OCI-M2 (cell line): ENCODE results near the gene B4GALT6.

Experiments used
- DNase-seq: peaks from one replicate; lab custom pipeline; 2025; ENCODE audit not compliant: unreplicated experiment; lab: John Stamatoyannopoulos, UW

Gene B4GALT6

DNA sequence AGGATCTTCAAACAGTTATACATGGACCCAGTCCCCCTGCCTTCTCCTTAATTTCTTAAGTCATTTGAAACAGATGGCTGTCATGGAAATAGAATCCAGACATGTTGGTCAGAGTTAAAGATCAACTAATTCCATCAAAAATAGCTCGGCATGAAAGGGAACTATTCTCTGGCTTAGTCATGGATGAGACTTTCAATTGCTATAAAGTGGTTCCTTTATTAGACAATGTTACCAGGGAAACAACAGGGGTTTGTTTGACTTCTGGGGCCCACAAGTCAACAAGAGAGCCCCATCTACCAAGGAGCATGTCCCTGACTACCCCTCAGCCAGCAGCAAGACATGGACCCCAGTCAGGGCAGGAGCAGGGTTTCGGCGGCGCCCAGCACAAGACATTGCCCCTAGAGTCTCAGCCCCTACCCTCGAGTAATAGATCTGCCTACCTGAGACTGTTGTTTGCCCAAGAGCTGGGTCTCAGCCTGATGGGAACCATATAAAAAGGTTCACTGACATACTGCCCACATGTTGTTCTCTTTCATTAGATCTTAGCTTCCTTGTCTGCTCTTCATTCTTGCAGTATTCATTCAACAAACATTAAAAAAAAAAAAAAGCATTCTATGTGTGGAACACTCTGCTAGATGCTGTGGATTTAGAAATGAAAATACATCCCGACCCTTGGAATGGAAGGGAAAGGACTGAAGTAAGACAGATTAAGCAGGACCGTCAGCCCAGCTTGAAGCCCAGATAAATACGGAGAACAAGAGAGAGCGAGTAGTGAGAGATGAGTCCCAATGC is 88.1 kb downstream of the B4GALT6 start:
- no peak for DNase-seq

DNA sequence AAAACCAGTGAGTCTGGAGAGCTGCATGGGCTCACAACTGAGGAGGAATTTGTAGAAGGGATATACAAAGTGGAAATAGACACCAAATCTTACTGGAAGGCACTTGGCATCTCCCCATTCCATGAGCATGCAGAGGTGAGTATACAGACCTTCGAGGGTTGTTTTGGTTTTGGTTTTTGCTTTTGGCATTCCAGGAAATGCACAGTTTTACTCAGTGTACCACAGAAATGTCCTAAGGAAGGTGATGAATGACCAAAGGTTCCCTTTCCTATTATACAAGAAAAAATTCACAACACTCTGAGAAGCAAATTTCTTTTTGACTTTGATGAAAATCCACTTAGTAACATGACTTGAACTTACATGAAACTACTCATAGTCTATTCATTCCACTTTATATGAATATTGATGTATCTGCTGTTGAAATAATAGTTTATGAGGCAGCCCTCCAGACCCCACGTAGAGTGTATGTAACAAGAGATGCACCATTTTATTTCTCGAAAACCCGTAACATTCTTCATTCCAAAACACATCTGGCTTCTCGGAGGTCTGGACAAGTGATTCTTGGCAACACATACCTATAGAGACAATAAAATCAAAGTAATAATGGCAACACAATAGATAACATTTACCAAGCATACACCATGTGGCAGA is 89.1 kb downstream of the B4GALT6 start:
- no peak for DNase-seq

DNA sequence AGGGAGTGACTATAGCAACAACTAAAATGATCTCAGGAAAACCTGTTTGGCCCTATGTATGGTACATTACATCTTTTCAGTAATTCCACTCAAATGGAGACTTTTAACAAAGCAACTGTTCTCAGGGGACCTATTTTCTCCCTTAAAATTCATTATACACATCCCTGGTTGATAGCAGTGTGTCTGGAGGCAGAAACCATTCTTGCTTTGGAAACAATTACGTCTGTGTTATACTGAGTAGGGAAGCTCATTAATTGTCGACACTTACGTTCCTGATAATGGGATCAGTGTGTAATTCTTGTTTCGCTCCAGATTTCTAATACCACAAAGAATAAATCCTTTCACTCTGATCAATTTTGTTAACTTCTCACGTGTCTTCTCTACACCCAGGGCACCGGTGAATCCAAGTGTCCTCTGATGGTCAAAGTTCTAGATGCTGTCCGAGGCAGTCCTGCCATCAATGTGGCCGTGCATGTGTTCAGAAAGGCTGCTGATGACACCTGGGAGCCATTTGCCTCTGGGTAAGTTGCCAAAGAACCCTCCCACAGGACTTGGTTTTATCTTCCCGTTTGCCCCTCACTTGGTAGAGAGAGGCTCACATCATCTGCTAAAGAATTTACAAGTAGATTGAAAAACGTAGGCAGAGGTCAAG is 91.7 kb downstream of the B4GALT6 start:
- no peak for DNase-seq

DNA sequence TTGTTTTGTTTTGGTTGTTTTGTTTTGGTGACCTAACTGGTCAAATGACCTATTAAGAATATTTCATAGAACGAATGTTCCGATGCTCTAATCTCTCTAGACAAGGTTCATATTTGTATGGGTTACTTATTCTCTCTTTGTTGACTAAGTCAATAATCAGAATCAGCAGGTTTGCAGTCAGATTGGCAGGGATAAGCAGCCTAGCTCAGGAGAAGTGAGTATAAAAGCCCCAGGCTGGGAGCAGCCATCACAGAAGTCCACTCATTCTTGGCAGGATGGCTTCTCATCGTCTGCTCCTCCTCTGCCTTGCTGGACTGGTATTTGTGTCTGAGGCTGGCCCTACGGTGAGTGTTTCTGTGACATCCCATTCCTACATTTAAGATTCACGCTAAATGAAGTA is 92.8 kb downstream of the B4GALT6 start, which contains the start of gene TTR:
TSS of gene TTR (plus strand) at position 250 of the 400 bp plus-strand sequence. CDS start at position 276, 26 bp downstream.
- no peak for DNase-seq

DNA sequence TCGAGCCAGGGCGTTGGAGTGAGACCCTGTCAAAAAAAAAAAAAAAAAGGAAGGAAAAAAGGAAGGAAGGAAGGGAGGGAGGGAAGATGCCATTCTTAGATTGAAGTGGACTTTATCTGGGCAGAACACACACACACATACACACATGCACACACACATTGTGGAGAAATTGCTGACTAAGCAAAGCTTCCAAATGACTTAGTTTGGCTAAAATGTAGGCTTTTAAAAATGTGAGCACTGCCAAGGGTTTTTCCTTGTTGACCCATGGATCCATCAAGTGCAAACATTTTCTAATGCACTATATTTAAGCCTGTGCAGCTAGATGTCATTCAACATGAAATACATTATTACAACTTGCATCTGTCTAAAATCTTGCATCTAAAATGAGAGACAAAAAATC is 93.3 kb downstream of the B4GALT6 start:
- no peak for DNase-seq

DNA sequence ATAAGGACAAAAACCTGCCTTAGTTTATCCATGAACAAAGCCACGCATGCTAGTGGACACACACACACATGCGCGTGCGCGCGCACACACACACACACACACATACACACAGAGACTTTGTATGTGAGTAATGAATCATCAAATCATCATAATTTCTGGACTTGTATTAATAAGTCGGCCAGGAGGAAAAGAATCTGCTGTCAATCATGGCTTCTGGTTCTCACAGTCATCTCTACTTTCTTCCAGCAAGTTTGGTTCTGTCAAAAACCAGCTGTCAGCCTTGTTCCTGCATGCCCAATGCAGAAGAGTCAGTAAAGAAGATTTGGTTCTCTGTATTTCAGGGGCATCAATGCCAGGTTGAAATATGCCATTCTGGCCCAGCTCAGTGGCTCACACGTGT is 93.8 kb downstream of the B4GALT6 start:
- DNase-seq: no peak

DNA sequence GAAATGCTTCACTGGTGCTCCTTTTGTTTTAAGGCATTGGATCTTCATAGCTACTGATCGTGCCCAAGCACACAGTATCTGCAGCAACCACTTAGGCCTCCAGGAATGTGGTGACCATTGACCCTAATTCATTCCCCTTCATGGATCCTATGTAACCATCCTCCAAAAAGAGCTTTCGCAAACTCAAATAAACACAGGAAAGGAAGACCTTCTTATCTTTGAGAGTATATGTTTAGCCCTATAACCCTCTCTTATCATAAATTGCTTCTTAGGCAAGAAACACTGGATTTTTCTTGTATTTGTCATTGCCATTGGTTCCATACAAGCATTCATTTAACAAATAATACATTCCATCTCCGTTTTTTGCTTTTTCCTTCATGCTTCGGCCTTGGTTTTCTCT is 96.9 kb downstream of the B4GALT6 start:
- no peak for DNase-seq

DNA sequence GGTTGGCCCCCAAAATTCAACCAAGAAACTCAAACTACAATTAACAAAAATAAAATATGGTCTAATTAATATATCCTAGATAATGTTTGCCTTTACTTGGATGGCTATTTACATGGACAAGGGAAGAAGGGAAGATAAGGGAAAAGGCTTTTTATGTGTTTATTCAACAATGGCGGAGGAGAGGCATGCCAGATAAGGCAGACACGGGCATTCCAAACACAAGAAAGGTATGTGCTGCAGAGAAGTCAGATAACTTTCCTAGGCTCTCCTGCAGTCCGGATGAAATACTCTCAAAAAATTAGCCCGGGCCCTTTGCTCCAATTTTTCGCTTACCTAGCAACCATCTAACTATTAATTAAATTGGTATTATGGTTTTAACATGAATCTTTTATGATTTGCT is 97.8 kb downstream of the B4GALT6 start:
- DNase-seq: no peak

DNA sequence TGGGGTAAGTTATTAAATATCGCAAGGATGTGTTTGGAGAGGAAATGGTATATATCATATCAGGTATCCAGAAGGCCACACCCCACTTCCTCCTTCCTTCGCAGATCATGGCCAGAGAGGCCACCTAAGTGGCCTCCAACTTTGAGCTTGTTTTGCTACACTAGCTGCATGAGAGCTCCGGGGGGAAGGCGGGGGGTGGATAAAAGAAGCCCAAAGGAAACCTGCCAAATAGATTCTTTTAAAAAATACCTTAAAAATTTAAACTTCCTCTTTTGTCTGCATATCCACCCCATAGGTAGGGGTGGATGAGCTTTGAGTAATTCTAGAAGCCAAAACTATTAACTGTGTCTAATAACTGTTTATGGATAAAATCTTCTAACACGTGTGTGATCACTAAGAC is 98.4 kb downstream of the B4GALT6 start:
- DNase-seq: no peak

DNA sequence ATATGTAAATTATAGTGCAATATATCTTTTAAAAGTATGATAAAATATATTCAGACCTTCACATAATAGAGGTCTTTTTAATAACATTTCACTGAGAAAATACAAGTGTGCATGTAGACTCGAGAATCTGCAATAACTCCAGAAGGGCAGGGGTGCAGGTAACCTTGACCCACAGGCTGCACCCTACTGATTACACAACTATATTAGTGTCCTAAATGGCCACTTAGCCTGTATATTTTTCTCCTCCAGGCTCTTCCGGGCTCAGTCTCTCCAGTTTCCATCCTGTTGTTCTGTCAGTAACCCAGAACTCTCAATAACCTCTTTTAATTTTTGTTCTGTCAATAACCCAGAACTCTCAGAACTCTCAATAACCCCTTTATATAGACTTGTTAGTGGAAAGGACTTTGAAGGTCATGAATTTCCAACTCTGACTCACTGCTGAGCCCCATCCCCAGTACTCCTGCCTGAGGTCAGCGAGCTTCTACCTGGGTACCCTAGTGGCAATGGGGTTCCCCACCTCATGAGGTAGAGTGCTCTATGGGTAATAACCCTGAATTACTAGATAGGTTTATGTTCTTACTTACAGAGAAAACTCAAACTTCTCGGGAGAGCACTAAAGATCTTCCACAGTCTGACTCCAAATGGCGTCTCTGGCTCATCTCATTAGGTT is 101.1 kb downstream of the B4GALT6 start:
- DNase-seq: no peak

DNA sequence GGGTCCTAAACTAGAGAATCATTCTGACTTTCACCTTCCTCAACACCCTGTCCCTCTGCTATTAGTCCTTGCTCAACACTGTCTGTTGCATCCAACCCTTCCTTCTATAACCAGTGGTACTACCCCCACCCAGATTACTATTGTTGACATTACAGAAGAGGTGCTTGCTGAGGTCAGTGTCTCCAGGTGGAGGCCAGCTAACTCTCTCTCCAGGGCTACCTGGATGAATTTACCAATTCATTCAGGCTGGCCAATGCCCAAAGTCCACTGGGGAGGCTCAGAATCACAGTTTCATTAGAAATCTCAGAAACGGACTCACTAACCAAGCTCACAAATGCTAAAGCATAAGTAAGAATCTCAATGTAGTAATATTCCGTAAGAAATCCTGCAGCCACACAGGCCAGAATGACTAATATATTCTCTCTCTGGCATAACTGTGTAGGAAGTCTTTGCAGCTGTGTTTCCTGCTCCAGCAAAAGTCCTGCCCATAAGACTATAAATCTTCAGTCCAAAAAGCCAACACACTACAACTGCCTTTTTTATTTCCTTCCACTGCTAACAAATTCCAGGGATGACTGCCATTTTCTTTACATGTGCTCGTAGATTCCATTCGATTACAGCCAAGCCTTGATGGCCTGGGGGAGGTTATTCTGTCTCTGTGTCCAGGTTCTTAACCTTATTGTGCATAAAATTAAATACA is 102.7 kb downstream of the B4GALT6 start:
- no peak for DNase-seq

DNA sequence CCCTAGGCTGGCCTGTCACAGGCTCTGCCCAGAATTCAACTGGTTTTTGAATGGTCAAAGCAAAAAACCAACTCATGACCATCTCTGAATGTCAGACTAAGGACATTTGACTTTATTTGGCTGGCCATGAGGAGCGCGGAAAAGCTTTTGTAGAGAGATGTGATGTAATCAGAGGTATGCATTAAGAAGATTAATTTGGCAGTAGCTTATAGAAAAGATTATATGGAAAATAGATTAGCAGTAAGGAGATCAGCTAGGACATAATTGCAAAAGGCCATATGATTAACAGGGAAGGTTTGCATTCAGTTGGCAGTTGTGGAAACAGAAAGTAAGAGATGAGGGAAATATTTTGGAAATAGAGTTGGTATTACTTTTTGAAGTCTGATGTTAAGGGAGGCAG is 105.0 kb downstream of the B4GALT6 start:
- no peak for DNase-seq

DNA sequence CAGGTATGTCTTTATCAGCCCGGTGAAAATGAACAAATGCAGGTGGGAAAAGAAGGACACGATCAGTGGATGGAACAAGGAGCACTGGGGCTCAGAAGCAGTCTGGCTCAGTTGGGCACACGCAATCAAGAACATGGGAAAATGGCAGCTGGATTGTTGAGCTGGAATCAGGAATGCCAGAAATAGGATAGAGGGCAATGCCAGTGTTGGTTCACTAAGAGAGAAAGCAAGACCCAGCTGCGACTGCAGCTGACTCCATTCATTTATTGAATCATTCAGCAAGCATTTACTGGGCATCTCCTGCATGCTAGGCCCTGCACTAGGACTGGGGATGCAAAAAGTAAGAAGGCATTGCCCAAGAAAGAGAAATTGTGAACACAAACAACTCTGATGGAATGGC is 106.3 kb downstream of the B4GALT6 start:
- no peak for DNase-seq

DNA sequence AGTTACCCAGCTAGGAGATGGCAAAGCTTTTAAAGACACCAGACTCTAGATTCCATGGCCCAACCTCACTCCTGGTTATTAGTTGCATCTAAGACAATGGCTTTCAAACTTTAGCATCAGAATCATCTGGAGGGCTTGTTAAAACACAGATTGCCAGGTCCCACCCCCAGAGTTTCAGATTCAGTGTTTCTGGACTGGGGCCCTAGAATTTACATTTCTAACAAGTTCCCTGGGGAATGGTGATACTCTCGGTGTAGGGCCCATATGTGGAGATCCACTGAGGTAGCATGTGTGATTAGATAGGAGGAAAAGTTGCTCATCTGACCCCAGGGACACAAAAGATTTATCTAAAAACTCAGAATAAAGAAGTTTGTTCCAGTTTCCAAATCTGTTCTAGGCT is 107.2 kb downstream of the B4GALT6 start:
- DNase-seq: no peak

DNA sequence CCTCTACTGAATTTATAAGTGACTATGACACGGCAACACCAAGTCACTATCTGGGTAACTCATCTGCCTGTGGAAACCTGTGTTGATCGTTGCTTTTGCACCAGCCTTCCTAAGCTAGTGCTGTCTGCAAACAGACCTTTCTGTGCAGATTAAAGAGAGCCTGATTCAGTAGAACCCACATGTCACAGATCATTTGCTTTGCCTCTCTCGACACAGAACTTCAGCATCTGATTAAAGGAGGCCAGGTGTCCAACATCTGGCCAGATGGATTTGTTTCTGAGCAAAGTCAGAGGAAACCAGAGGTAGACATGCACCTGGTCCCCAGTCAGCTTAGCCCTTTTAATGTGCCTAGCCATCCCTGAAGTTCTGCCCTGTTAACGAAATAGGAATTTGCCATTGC is 107.7 kb downstream of the B4GALT6 start:
- no peak for DNase-seq

DNA sequence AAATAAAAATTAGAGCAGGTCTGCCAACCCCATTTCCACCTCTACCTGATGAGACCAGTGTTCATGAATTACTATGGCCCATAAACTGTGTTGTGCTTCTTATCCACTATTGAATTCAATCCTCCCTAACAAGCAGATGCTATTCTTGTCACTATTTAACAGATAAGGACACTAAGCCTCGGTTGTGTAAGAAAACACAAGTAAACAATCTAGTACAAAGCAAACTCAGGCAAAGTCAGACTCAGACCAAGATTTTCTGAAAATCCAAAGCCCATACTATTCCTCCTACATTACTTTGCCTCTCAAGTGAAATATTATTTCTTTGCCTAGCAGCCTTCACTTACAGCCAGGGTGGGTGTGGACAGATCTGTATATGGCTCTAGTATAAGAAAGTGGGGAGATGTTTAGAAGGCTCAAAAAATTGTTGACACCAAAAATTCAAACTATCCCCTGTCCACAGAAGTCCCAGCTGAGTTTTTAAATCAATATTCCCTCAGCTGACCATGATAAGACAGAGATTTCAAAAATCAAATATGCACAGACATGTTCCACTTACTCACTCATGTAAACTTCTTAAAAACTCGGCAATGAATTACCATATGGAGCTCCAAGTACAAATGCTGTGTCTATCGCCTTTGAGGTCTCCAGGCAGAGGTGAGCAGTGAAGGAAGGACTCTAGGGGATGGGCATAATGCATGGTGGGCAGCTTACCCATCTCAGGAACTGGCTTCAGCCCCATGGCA is 108.7 kb downstream of the B4GALT6 start:
- DNase-seq: no peak

DNA sequence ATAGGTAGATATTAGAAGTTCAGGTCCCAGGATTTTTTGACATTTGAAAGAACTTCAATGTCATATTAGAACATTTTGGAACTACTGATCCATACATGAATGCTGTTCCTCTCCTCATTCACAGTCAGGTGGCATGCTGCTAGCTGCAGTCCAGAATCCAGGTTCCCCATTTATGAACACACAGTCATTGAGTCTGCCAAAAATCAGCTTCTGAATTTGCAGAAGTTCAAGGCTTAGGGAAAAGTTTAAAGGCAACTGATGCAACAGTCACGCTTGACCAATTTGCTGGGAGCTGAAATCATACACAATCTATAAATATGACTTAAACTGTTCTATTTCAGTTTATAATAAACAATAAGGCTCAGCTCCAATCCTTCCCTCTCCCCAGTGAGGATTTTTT is 110.0 kb downstream of the B4GALT6 start:
- DNase-seq: no peak
